Body of pancreas (tissue), 4 donors: ENCODE results near the gene ERC2.
A peak's percentile ranks its signal among the peaks of the same experiment; 100 is the strongest.

Experiments
- POLR2A ChIP-seq, 3 donors: fragments of 450-650 bp; IDR thresholded peaks; one replicate each; pipeline ENCODE4 v1.6.1; 2016; ENCODE audit warnings: antibody characterized with exemption in 3 of 3, mild to moderate bottlenecking in 2 of 3
- TF ChIP-seq, protein P1 (sequence below), 7 experiments: fragments of 450-650 bp in 4 of 7; fragments of 200-600 bp in 3 of 7; sonication (generic) in 3 of 7; IDR thresholded peaks; one replicate each; pipeline ENCODE4 v1.5.1; 2016 to 2019; ENCODE audit warnings: antibody characterized with exemption in 7 of 7

DNA sequence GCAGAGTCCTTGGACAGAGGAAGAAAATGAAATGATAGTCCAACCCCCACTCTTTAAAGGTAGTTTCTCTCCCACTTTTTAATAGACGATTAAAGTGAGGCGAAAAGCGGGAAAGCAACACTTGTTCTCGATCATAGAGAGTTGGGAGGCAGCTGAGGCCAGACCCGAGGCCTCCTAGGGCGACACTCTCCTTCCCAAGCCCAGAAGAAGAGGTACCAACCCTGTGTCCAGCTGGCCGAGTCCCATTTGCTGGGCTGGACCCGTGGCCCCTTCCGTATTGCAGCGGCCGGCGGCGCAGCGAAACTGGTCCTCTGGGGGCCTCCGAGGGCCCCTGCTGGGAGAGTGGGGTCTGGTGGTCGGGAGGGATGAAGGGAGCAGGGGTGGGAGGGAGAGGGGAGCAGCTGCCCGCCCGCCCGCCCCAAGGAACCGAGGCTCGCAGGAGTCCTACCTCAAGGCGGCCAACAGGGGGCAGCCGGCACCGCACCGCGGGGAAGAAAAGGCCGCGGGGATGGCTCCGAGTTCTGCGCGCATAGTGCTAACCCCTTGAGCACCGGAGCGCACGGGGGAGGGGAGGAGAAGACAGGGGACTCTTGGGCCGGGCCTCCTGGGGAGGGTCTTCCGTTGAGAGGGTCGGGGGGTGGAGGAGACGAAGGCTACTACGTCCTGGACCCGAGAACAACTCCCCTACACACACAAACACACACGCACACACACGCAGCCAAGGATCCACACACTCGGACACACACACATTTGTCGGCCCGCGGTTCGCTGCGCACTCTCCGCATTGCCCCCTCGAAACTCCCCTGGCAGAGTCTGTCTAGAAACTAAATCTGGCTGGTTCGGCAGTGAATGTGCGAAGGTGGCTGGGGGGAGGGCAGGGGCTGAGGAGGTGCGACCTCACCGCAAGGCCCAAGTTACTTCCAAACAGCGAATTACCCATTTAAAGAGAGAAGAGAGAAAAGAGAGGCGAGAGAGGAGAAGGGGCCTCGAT, 983.2 kb downstream of the ERC2 start:
- TF ChIP-seq, protein P1, sequence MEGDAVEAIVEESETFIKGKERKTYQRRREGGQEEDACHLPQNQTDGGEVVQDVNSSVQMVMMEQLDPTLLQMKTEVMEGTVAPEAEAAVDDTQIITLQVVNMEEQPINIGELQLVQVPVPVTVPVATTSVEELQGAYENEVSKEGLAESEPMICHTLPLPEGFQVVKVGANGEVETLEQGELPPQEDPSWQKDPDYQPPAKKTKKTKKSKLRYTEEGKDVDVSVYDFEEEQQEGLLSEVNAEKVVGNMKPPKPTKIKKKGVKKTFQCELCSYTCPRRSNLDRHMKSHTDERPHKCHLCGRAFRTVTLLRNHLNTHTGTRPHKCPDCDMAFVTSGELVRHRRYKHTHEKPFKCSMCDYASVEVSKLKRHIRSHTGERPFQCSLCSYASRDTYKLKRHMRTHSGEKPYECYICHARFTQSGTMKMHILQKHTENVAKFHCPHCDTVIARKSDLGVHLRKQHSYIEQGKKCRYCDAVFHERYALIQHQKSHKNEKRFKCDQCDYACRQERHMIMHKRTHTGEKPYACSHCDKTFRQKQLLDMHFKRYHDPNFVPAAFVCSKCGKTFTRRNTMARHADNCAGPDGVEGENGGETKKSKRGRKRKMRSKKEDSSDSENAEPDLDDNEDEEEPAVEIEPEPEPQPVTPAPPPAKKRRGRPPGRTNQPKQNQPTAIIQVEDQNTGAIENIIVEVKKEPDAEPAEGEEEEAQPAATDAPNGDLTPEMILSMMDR (IDR thresholded peaks at IDR 0.05): peak; percentile 49 to 93 (median 75)
- peak in 1 of 3 donors; percentile 20 for TF ChIP-seq POLR2A (IDR thresholded peaks at IDR 0.05)
